OCI-LY3 (cell line): ENCODE data around the gene MICB.
"Not testable (repeated sequence)": the region's sequence is repeated elsewhere in the genome, so short reads cannot be mapped to it uniquely, and the experiment has no call there.

ENCODE experiments used
- H2AFZ ChIP-seq: fragments of 200-600, 300-600 bp; shearing (Covaris generic); 2 replicates; pipeline ENCODE4 v1.6.0; 2014; ENCODE audit warnings: antibody characterized with exemption, low read depth, low read length
- H3K27ac ChIP-seq: fragments of 200-600, 300-600 bp; sonication (generic); 2 replicates; pipeline ENCODE4 v1.5.1; 2014; ENCODE audit warnings: mild to moderate bottlenecking, low read length, moderate library complexity, mixed read lengths
- H3K27me3 ChIP-seq: fragments of 200-600, 300-600 bp; sonication (generic); 2 replicates; pipeline ENCODE4 v1.6.1; 2014; ENCODE audit warnings: low read depth, low read length, mixed read lengths
- H3K36me3 ChIP-seq: fragments of 200-600, 300-600 bp; sonication (generic); replicated peaks from 2 replicates; pipeline ENCODE3; 2014; ENCODE audit warnings: low read depth, low read length, mixed read lengths
- H3K4me1 ChIP-seq: fragments of 300-600, 200-600 bp; sonication (generic); 2 replicates; pipeline ENCODE4 v1.6.1; 2014; ENCODE audit warnings: low read length, mixed read lengths
- H3K4me2 ChIP-seq: fragments of 200-600, 300-600 bp; sonication (generic); 2 replicates; pipeline ENCODE4 v1.6.1; 2014; ENCODE audit warnings: low read length, mixed read lengths
- H3K4me3 ChIP-seq: fragments of 300-600, 200-600 bp; sonication (generic); 2 replicates; pipeline ENCODE4 v1.5.1; 2014; ENCODE audit warnings: antibody characterized with exemption, mild to moderate bottlenecking, low read length, moderate library complexity
- H3K79me2 ChIP-seq: fragments of 300-600, 200-600 bp; shearing (Covaris generic); 2 replicates; pipeline ENCODE4 v1.6.1; 2014; ENCODE audit warnings: mild to moderate bottlenecking, low read length, mixed read lengths
- H3K9ac ChIP-seq: fragments of 300-600, 200-600 bp; shearing (Covaris generic); 2 replicates; pipeline ENCODE4 v1.6.0; 2014; ENCODE audit warnings: mild to moderate bottlenecking, low read length, moderate library complexity
- H3K9me3 ChIP-seq: fragments of 200-600, 300-600 bp; shearing (Covaris generic); 2 replicates; pipeline ENCODE4 v1.6.1; 2014; ENCODE audit warnings: low read length, mixed read lengths; ENCODE audit not compliant: insufficient read depth
- H4K20me1 ChIP-seq: fragments of 200-600, 300-600 bp; sonication (generic); 2 replicates; pipeline ENCODE4 v1.6.1; 2016; ENCODE audit warnings: low read length, mixed read lengths; ENCODE audit not compliant: insufficient read depth
- CTCF ChIP-seq: fragments of 200-600, 300-600 bp; sonication (generic); IDR thresholded peaks from 2 replicates; pipeline ENCODE4 v1.5.1; 2014; ENCODE audit warnings: antibody characterized with exemption, low read length, low read depth
- EZH2phosphoT487 ChIP-seq: fragments of 200-600 bp; shearing (Covaris generic); IDR thresholded peaks from 2 replicates; pipeline ENCODE4 v1.6.1; 2018; ENCODE audit warnings: antibody characterized with exemption, mixed run types, low read depth

Gene MICB

GRCh38 chr6:31489086-31489485, 8.9 kb upstream of the MICB start:
- no peaks in the 10 kb centered on the region for H3K36me3 ChIP-seq
- H3K79me2 ChIP-seq: no peaks in the 10 kb centered on the region
- H3K4me2 ChIP-seq: no peak overlapping the region
- no peaks in the 10 kb centered on the region for H3K27me3 ChIP-seq
- peaks cover 8% of the 10 kb centered on the region; the same call in 1 of the 2 replicates for H3K4me1 ChIP-seq
- no peak overlapping the region for H3K4me3 ChIP-seq
- H2AFZ ChIP-seq: no peak overlapping the region
- H3K9ac ChIP-seq: no peak overlapping the region
- no peaks in the 10 kb centered on the region for H3K9me3 ChIP-seq
- no peak for TF ChIP-seq EZH2phosphoT487
- TF ChIP-seq CTCF: no peak
- H3K27ac ChIP-seq: no peak overlapping the region
- no peaks in the 10 kb centered on the region for H4K20me1 ChIP-seq

- Histone ChIP-seq H3K4me2 (no peak overlapping the region), H3K4me3 (no peak overlapping the region), H3K36me3 (no peaks in the 10 kb centered on the region), H3K79me2 (peaks cover 1% of the 10 kb centered on the region; the same call in 1 of the 2 replicates), H2AFZ (no peak overlapping the region), H3K9ac (no peak overlapping the region), H3K27ac (no peak overlapping the region), H4K20me1 (no peaks in the 10 kb centered on the region), H3K4me1 (peaks cover 8% of the 10 kb centered on the region; the same call in 1 of the 2 replicates), H3K9me3 (no peaks in the 10 kb centered on the region), H3K27me3 (no peaks in the 10 kb centered on the region)
- TF ChIP-seq EZH2phosphoT487: no peak
- TF ChIP-seq CTCF: no peak
Measured at GRCh38 chr6:31490115-31490873, 7.7 kb upstream of the MICB start.

- H3K79me2 ChIP-seq: peaks cover 13% of the 10 kb centered on the region
- peaks cover 11% of the 10 kb centered on the region; the same call in 1 of the 2 replicates for H3K4me1 ChIP-seq
- not testable (repeated sequence) for H3K27ac ChIP-seq
Measured at GRCh38 chr6:31493550-31493874, 4.4 kb upstream of the MICB start.

GRCh38 chr6:31493875-31494694, 3.9 kb upstream of the MICB start:
- peaks cover 13% of the 10 kb centered on the region for H3K79me2 ChIP-seq
- no peaks in the 10 kb centered on the region for H3K9me3 ChIP-seq
- peak overlapping the region; percentile 35 for H3K27ac ChIP-seq
- H3K27me3 ChIP-seq: no peaks in the 10 kb centered on the region
- TF ChIP-seq CTCF (peak; percentile 57), EZH2phosphoT487 (no peak)
- peak overlapping the region; percentile 71 for H3K9ac ChIP-seq
- H3K4me3 ChIP-seq: peak overlapping the region; percentile 87
- no peaks in the 10 kb centered on the region for H3K36me3 ChIP-seq
- H3K4me1 ChIP-seq: peaks cover 11% of the 10 kb centered on the region; the same call in 1 of the 2 replicates
- no peaks in the 10 kb centered on the region for H4K20me1 ChIP-seq
- H3K4me2 ChIP-seq: peak overlapping the region; percentile 67
- peak overlapping the region; percentile 39; the same call in 1 of the 2 replicates for H2AFZ ChIP-seq

More at GRCh38 chr6:31493550-31493874, 4.4 kb upstream of the MICB start:
- H3K36me3 ChIP-seq, H3K9ac ChIP-seq, H2AFZ ChIP-seq, H4K20me1 ChIP-seq, H3K27me3 ChIP-seq, H3K9me3 ChIP-seq: not testable (repeated sequence)
- Histone ChIP-seq H3K4me3 (peak overlapping the region; percentile 87), H3K4me2 (peak overlapping the region; percentile 67)
